Transverse colon (tissue), 4 donors: ENCODE results near the gene ARHGAP6. TPM values are rescaled to one million over a fixed set of nuclear protein-coding genes. Genes with fewer than 3 reads are reported as not detected.
A peak's percentile ranks its signal among the peaks of the same experiment; 100 is the strongest.

Experiments
- DNase-seq: peaks from one replicate; pipeline ENCODE4 v3.0.0-alpha.2; 2019
- H3K27ac ChIP-seq, 4 donors: fragments of 200-600 bp; sonication (generic); 2 replicates each; pipeline ENCODE4 v1.5.1; 2016 to 2018; ENCODE audit warnings: inconsistent platforms in 4 of 4
- H3K27me3 ChIP-seq: fragments of 200-600 bp; sonication (generic); 2 replicates; pipeline ENCODE4 v1.5.1; 2017; ENCODE audit warnings: inconsistent platforms
- H3K36me3 ChIP-seq, 4 donors: fragments of 200-600 bp; sonication (generic); 2 replicates each; pipeline ENCODE4 v1.5.1; 2017 to 2019; ENCODE audit warnings: inconsistent platforms in 4 of 4
- H3K4me1 ChIP-seq, 4 donors: fragments of 200-600 bp; sonication (generic); 2 replicates each; pipeline ENCODE4 v1.5.1; 2017 to 2020; ENCODE audit warnings: inconsistent platforms in 4 of 4
- H3K4me3 ChIP-seq, 4 donors: fragments of 200-600 bp; sonication (generic); 1 replicate in 1 of 4; 2 replicates in 3 of 4; pipeline versions ENCODE4 v1.5.1 to v1.6.1; 2017 to 2019; ENCODE audit warnings: inconsistent platforms in 4 of 4
- H3K9me3 ChIP-seq, 2 donors: fragments of 200-600 bp; sonication (generic); 2 replicates each; pipeline ENCODE4 v1.5.1; 2017 to 2019; ENCODE audit warnings: inconsistent platforms in 2 of 2
- EP300 ChIP-seq: sonication (generic); formaldehyde crosslinking; IDR thresholded peaks from one replicate; pipeline ENCODE4 v1.6.1; 2017; ENCODE audit warnings: antibody characterized with exemption, low read depth
- POLR2A ChIP-seq: fragments of 450-650 bp; IDR thresholded peaks from one replicate; pipeline ENCODE4 v1.6.1; 2016; ENCODE audit warnings: antibody characterized with exemption, mild to moderate bottlenecking, moderate library complexity
- POLR2AphosphoS5 ChIP-seq, 3 donors: sonication (generic); formaldehyde crosslinking; IDR thresholded peaks; one replicate each; pipeline ENCODE4 v1.6.1; 2016; ENCODE audit warnings: antibody characterized with exemption in 3 of 3
- WGBS, 2 donors: methylation state at CpG; one replicate each; pipeline ENCODE4 v1.1.5; 2018; ENCODE audit warnings: low coverage in 1 of 2; 5-methylcytosine and 5-hydroxymethylcytosine counted together
- in situ Hi-C, 4 donors: fragments of 200-750 bp; cut with MboI; loops; one replicate each; pipeline versions ENCODE4 v1.15.0 to v1.15.1; 2017; ENCODE audit warnings: low sequenced_read_pairs in 3 of 4, low pct_ligation_motif_present in 1 of 4, low pct_unique_long_range_greater_than_20kb in 1 of 4
- intact Hi-C: fragments of 100-400 bp; cut with DNase I; formaldehyde crosslinking; loops from one replicate; pipeline ENCODE4 v1.15.1; 2023; ENCODE audit warnings: low total_unique reads
- total RNA-seq, 4 donors: library from RNA; depleted of rRNA; stranded (reverse); fragments of >200 nt; gene quantifications; one replicate each; pipeline ENCODE4 v1.1.0, GENCODE V29; 2016
- TF ChIP-seq, protein P1 (sequence below), 5 experiments: fragments of 200-600 bp in 3 of 5; fragments of 450-650 bp in 2 of 5; sonication (generic) in 3 of 5; IDR thresholded peaks; 1 replicate in 2 of 5; 2 replicates in 3 of 5; pipeline ENCODE4 v1.5.1; 2016 to 2017; ENCODE audit warnings: antibody characterized with exemption in 5 of 5, inconsistent platforms in 3 of 5, mild to moderate bottlenecking in 2 of 5, moderate library complexity in 1 of 5

The ARHGAP6 gene
- total RNA-seq, 4 donors from 2014 or later: 5.0 to 12.4 (median 9.0) TPM

DNA sequence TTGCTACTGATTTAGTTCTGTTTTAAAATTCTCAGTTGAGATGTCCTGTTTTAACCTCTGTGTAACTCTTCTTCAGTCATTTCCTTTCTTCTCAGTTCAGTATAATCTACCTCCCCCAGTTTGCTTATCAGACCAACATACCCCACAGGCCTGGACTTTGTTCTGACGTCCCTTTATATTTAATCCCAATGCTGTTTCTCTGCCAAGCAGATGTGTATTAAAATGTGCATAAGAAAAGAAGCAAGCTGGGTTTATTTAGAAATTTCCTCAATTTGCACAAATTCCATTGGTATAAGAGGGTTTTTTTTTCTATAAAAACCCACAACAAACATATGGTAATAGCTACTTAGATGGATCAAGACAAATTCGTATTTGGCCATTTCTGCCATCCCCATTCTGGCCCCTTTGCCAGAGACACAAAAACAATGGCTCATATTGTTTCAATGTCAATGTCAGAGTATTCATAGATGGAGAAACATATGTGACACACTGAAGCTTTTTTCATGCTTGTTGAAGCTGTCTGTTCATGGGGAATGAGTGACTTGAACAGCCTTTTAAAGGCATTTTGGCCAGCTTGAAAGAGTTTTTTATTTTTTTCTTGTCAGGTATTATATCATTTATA lies 530.0 kb downstream of the ARHGAP6 start:
- Histone ChIP-seq H3K27ac (no peak overlapping the region), H3K36me3 (no peaks in the 10 kb centered on the region), H3K9me3 (no peaks in the 10 kb centered on the region), H3K27me3 (no peaks in the 10 kb centered on the region), H3K4me3 (no peak overlapping the region), H3K4me1 (peaks cover 0 to 1% (median 0%) of the 10 kb centered on the region in 4 donors)
- TF ChIP-seq POLR2AphosphoS5 (IDR thresholded peaks at IDR 0.05) (no peak), POLR2A (no peak), EP300 (no peak)
- TF ChIP-seq, protein P1, sequence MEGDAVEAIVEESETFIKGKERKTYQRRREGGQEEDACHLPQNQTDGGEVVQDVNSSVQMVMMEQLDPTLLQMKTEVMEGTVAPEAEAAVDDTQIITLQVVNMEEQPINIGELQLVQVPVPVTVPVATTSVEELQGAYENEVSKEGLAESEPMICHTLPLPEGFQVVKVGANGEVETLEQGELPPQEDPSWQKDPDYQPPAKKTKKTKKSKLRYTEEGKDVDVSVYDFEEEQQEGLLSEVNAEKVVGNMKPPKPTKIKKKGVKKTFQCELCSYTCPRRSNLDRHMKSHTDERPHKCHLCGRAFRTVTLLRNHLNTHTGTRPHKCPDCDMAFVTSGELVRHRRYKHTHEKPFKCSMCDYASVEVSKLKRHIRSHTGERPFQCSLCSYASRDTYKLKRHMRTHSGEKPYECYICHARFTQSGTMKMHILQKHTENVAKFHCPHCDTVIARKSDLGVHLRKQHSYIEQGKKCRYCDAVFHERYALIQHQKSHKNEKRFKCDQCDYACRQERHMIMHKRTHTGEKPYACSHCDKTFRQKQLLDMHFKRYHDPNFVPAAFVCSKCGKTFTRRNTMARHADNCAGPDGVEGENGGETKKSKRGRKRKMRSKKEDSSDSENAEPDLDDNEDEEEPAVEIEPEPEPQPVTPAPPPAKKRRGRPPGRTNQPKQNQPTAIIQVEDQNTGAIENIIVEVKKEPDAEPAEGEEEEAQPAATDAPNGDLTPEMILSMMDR (IDR thresholded peaks at IDR 0.05): no peak
- 28 to 33% methylated on average over 1 to 2 of the region's 2 CpGs for WGBS, 2 donors
- intact Hi-C loops (no loop called here), in situ Hi-C loops (loop anchor here (25.0 kb wide), 3 partner anchors 402 to 948 kb away; partner anchors contain the start of gene MSL3 (in 4 of the 4))
- DNase-seq: no peak

DNA sequence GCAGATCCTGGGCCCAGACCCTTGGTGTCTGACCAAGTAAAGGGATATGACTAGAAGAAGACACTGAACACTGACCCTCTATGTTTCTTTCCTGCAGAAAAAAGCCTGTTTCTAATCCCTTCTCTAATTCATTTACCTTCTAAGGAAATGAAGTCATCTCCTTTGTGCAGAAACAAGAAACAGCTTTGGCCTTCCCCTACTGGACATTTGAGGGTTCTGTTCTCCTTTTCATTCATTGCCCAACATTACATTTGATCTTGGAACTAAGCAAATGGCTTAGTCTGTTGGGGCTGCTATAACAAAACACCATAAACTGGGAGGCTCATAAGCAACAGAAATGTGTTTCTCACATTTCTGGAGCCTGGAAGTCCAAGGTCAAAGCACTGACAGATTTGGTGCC lies 534.6 kb downstream of the ARHGAP6 start:
- Histone ChIP-seq H3K9me3 (no peaks in the 10 kb centered on the region), H3K36me3 (no peaks in the 10 kb centered on the region), H3K27me3 (no peaks in the 10 kb centered on the region), H3K4me1 (peaks cover 0 to 7% (median 0%) of the 10 kb centered on the region in 4 donors), H3K4me3 (no peak overlapping the region), H3K27ac (no peak overlapping the region)
- in situ Hi-C loops: loop anchor here (25.0 kb wide), 3 partner anchors 406 to 944 kb away; partner anchors contain the start of gene MSL3 (in 4 of the 4)
- TF ChIP-seq EP300: no peak
- no peak for TF ChIP-seq POLR2A
- TF ChIP-seq, protein P1 (IDR thresholded peaks at IDR 0.05): no peak
- TF ChIP-seq POLR2AphosphoS5 (IDR thresholded peaks at IDR 0.05): no peak
- intact Hi-C loops: no loop called here
- DNase-seq: no peak

DNA sequence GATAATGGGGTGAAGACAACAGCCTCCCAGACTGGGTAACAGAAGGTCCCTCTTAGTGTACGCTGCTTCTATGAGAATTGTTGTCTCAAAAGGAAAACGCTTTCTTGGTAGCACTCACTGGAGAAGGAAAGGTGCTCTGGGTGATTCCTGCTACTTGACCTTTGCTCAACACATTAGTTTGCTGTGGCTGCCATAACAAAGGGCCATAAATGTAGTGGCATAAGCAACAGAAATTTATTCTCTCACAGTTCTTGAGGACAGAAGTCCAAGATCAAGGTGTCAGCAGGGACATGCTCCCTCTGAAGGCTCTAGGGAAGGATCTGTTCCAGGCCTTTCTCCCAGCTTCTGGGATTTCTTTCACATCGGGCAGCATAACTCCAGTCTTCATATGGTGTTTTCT lies 535.6 kb downstream of the ARHGAP6 start:
- peak overlapping the region; percentile 23 to 52 (median 37) for H3K27ac ChIP-seq
- H3K4me1 ChIP-seq: peaks cover 0 to 7% (median 0%) of the 10 kb centered on the region in 4 donors
- H3K9me3 ChIP-seq: no peaks in the 10 kb centered on the region
- DNase-seq: no peak
- intact Hi-C loops: no loop called here
- 49% methylated on average over 3 of the region's 3 CpGs; no CpG with 5 or more reads in 1 of the 2 donors for WGBS, 2 donors
- in situ Hi-C loops: loop anchor here (25.0 kb wide), 3 partner anchors 407 to 943 kb away; partner anchors contain the start of gene MSL3 (in 4 of the 4)
- H3K36me3 ChIP-seq: no peaks in the 10 kb centered on the region
- TF ChIP-seq POLR2A (no peak), POLR2AphosphoS5 (IDR thresholded peaks at IDR 0.05) (peak in 1 of 3 donors; percentile 35)
- no peak overlapping the region for H3K4me3 ChIP-seq
- H3K27me3 ChIP-seq: no peaks in the 10 kb centered on the region

DNA sequence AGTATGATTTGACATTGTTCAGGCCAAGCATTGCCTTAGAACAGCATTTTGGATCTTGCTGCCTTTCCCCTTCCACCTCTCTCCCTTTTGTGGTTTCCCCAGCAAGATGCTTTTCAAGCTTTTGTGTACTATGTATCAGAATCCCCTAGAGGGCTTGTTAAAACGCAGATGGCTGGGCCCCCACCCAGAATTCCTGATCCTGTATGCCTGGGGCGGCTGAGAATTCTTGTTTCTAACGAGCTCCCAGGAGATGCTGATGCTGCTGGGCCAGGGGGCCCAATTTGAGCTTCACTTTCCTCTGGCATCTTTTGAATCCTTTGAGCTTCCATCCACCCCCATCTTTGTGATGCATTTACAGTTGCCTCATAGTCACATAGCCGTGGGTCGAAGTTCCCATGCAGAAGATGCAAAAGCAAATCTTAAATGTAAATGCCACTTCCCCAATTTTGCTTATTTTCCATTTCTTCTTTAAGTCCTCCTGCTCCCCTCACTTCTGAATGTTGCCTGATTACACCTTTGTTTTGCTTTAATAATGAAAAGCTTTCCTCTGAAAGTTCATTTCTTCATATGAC lies 536.1 kb downstream of the ARHGAP6 start:
- H3K36me3 ChIP-seq: no peaks in the 10 kb centered on the region
- in situ Hi-C loops: loop anchor here (25.0 kb wide), 3 partner anchors 408 to 942 kb away; partner anchors contain the start of gene MSL3 (in 4 of the 4)
- WGBS, 2 donors: 58% methylated on average over 5 of the region's 5 CpGs; no CpG with 5 or more reads in 1 of the 2 donors
- H3K27me3 ChIP-seq: no peaks in the 10 kb centered on the region
- H3K9me3 ChIP-seq: no peaks in the 10 kb centered on the region
- no peak for TF ChIP-seq POLR2A
- TF ChIP-seq POLR2AphosphoS5 (IDR thresholded peaks at IDR 0.05): no peak
- TF ChIP-seq, protein P1 (IDR thresholded peaks at IDR 0.05): no peak
- no peak for TF ChIP-seq EP300
- peaks cover 0 to 7% (median 0%) of the 10 kb centered on the region in 4 donors for H3K4me1 ChIP-seq
- no peak for DNase-seq
- peak overlapping the region; percentile 23 to 47 (median 31) for H3K27ac ChIP-seq
- intact Hi-C loops: no loop called here
- H3K4me3 ChIP-seq: no peak overlapping the region
